Frontal cortex (tissue), 4 donors: ENCODE data around the gene HP1BP3. TPM values are rescaled to one million over a fixed set of nuclear protein-coding genes. Genes with fewer than 3 reads are reported as not detected.

ENCODE experiments used
- DNase-seq, 2 donors: peaks; one replicate each; pipeline ENCODE4 v3.0.0; 2012; ENCODE audit warnings: low spot score in 2 of 2
- FAIRE-seq: peaks from 2 replicates; lab custom pipeline; 2012; peaks lifted over from hg19 to GRCh38; lab: Jason Lieb, UNC
- total RNA-seq: library from RNA; depleted of rRNA; stranded (reverse); fragments of >200 nt; gene quantifications from one replicate; pipeline ENCODE4 v1.2.3, GENCODE V29; 2014
- donor health status: control.
- donor health status: control.
- donor health status: control.

HP1BP3 gene
- total RNA-seq, 1 donor from 2014 or later, result 423 TPM

DNA sequence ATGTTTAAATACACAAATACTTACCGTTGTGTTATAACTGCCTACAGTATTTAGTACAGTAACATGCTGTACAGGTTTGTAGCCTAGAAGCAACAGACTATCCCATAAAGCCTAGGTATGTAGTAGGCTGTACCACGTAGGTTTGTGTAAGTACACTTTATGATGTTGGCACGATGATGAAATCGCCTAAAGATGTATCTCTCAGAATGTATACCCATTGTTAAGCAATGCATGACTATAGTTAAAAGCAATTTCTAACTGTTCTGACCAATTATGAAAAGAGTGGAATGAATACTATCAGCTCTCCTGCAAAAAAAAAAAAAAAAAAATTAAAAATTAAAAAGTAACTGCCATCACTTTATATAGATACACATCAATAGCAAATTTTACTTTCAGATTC lies 11.4 kb downstream of the HP1BP3 start:
- FAIRE-seq (no peak), DNase-seq (no peak)

DNA sequence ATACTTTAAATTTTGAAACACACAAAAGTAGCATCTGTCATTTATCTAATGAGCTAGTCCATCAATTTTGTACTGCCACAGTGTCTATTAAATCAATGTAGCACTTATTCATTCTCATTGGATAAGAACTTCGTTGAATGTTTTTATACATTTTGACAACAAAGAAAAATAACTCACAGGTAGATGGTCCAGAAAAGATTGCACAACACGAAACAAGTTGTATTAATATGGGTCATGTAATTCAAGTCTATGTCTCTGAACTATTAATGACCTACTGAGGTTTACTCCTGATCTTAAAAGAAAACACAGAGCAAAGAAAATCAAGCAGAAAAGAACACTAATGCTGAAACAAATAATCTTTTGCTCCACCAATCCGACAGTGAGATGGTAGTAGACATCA lies 15.3 kb downstream of the HP1BP3 start:
- DNase-seq, result no peak
- FAIRE-seq, result no peak

DNA sequence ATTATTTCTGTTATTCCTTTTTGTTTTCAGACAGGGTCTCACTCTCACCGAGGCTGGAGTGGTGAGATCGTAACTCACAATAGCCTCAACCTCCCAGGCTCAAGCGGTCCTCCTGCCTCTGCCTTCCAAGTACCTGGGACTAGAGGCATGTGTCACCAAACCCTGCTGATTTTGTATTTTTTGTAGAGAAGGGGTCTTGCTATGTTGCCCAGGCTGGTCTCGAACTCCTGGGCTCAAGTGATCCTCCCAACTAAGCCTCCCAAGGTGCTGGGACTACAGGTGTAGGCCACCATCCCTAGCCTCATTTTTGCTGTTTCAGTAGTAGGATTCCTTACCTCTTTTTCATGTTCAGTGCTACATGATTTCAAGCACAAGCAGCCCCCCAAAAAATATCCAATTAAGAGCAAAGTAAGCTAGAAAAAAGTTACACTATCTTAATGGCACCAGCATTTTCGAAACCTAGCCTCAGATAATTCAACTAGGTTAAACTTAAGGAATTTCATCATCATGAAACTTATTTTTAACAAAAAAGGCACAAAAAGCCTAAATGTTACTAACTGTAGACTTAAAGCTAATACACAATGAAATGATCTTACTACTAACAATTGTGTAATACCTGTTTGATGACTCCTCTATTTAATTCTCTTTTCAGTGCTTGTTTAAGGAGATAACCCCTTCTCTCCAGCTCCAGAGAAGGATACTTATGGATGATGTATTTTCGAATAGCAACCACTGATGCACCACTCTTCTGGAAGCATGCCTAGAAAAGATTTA lies 16.6 kb downstream of the HP1BP3 start:
- FAIRE-seq, result no peak

DNA sequence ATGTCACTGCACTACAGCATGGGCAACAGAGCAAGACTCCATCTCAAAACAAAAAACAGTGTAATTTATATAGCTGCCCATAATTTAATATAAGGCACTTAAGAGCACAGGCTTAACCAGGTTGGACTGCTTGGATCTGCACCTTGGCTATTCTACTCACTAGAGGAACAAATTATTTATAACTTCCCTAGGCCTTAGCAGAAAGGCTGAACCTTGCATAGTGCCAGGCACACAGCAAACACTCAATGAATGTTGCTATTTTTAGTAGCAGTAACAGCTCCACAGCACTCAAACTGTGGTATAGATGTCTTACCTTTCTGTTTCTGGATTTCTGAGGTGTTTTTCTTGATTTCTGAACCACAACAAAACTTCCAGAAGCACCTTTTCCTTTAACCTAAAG lies 19.8 kb downstream of the HP1BP3 start:
- no peak for DNase-seq
- FAIRE-seq, result no peak

More for the DNA sequence above, 16.6 kb downstream of the HP1BP3 start:
- no peak for DNase-seq

DNA sequence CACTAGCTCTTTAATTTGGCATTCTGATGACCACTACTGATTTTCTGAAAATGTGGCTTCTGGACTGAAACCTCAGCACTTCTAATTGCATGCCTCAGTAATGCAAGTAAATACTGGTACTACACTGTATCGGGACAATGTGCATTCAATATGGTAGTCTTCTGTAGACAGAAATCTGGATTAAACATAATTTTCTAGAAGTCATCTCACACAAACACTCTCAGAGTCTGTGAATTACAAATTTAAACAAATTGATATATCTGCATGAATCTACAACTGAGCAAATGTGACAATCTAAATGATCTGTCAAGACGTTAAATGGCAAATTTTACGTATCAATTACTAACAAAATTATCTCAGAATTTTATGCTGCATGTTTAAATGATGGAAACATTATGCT lies 23.7 kb downstream of the HP1BP3 start:
- FAIRE-seq, result no peak
- DNase-seq, result no peak

DNA sequence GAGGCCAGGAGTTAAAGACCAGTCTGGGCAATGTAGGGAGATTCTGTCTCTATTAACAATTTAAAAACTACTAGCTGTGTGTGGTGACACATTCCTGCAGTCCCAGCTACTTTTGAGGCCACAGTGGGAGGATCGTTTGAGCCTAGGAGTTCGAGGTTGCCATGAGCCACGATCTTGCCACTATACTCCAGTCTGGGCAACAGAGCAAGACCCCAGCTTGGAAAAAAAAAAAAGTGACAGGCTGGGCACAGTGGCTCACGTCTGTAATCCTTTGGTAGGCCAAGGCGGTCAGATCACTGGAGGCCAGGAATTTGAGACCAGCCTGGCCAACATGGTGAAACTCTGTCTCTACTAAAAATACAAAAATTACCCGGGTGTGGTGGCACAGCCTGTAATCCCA lies 26.8 kb downstream of the HP1BP3 start:
- FAIRE-seq (no peak), DNase-seq (no peak)

DNA sequence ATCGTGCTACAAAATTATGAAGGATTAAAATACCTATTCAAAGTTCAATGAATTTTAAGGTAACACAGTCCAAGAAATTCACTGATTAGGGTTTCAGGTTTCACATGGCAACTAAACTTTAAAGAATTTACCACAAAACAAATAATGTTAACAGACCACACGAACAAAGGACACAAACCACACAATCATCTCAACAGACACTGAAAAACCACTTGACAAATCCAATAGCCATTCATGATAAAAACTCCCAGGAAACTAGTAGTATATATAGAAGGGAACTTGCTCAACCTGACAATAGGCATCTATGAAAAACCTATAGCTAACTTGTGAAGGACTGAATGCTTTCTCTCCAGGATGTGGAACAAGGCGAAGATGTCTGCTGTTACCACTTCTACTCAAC lies 33.5 kb downstream of the HP1BP3 start:
- DNase-seq, result no peak
- no peak for FAIRE-seq

DNA sequence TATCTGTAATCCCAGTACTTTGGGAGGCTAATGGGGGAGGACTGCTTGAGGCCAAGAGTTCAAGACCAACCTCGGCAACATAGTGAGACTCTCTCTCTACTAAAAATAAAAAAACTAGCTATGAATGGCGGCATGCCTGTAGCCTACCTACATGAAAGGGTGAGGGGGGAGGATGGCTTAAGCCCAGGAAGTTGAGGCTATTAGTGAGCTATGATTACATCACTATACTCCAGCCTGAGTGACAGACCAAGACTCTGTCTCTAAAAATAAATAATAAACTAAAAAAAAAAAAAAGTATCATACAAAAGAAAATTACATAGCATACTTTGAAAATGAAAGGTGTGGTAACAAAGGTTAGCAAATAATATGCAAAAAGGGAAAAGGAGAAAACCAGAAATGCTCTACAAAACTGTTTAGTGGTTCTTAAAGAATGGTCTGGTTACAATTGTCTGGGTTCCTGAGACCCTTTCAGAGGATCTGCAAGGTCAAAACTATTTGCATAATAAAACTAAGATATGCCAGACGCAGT lies 35.6 kb downstream of the HP1BP3 start:
- FAIRE-seq, result no peak

DNA sequence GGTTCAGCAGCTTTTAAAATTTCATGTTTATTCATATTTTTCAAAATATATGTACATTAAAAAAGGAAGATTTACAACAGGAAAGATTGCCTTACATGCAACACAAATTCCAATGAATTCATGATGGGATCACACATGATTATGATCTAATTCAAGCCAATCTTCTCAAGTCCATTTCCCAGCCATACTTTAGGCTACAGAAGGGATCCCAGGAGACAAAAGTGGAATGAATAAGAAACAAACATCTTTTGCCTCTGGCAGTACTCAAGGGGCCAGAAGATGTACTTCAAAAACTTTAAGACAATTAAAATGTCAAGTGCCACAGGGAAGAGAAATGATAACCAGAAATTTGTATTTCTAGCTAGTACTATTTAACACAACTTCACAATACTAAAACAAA lies 44.4 kb downstream of the HP1BP3 start:
- DNase-seq (no peak), FAIRE-seq (no peak)

More for the DNA sequence above, 35.6 kb downstream of the HP1BP3 start:
- no peak for DNase-seq

DNA sequence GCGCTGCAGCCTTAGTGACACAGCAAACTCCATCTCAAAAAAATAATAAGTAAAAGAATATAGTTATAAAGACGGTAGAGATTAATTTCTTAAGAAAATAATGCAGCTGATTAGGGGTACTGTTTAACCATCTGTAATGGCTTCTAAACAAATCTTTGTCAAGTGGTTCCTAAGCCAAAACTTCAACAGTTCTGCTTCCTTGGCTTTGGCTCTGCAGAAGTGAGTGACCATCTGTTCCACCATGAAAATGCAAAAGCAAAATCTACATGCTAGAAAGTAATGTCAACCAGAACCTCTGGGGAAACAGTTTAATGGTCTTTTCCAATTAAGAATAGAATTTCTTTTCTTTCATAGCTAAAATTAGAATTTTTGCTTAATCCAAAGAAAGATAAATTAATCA lies 46.3 kb downstream of the HP1BP3 start:
- no peak for FAIRE-seq

DNA sequence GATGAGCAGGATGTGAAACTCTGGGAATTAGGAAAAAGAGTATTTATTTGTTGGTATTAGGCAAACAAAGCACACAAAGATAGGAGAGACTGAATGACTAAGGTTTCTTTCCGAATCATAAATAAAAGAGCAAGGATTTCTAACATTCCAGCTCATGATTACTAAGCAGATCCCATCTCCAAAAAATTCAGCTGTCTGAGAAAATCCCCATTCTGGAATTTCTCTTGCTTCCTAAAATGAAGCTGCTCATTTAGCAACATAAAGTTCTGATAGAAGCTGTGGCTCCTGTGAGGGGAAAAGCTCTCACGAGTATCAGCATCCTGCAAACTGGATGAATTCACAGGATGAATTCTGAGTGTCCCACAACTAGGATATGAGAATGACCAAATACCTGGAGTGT lies 47.9 kb downstream of the HP1BP3 start:
- FAIRE-seq (no peak), DNase-seq (no peak)

More for the DNA sequence above, 46.3 kb downstream of the HP1BP3 start:
- no peak for DNase-seq

DNA sequence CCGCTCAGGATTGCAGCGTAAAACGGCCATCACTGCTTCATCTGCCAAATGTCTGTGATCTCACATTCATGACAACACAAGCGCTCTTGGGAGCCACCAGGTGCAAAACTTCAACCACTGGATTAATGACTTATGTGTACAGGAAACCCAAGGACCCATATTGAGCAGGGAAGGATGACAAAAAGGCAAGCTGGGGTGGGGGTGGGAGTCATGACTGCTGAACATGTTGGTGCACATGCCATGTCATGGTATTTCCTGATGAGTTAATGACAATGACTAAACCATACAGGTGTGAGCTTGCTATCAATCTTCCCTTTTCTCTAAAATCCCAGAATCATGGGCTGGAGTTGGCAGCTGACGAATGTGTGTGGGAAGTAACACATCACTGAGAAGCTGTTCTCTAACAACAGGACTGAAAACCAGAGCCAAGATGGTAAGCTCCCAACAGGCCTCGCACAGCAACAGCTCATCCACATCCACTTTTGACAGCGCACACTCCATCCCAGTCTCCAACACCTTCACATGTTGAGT lies 51.5 kb downstream of the HP1BP3 start:
- no peak for FAIRE-seq
- peak in 1 of 2 donors; percentile 16 for DNase-seq

DNA sequence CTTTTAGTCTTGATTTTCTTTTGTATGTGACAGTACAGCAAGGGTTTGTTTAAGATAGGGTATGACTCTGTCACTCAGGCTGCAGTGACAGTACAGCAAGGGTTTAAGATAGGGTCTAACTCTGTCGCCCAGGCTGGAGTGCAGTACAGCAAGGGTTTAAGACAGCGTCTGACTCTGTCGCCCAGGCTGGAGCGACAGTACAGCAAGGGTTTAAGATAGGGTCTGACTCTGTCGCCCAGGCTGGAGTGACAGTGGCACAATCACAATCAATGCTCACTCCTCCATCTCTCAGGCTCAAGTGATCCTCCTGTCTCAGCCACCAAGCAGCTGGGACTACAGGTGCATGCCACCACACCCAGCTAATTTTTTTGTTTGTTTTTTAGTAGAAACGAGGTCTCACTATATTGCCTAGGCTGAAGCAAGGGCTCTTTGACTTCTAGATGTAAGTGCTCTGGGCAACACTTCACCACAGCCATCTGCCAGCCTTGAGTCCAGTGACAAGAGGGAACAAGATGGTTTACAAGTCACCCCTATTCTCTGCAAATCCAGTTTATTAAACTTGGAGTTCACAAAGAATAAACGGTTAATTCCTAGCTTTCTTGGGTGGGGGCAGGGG lies 53.6 kb downstream of the HP1BP3 start:
- no peak for FAIRE-seq
- DNase-seq, result no peak

DNA sequence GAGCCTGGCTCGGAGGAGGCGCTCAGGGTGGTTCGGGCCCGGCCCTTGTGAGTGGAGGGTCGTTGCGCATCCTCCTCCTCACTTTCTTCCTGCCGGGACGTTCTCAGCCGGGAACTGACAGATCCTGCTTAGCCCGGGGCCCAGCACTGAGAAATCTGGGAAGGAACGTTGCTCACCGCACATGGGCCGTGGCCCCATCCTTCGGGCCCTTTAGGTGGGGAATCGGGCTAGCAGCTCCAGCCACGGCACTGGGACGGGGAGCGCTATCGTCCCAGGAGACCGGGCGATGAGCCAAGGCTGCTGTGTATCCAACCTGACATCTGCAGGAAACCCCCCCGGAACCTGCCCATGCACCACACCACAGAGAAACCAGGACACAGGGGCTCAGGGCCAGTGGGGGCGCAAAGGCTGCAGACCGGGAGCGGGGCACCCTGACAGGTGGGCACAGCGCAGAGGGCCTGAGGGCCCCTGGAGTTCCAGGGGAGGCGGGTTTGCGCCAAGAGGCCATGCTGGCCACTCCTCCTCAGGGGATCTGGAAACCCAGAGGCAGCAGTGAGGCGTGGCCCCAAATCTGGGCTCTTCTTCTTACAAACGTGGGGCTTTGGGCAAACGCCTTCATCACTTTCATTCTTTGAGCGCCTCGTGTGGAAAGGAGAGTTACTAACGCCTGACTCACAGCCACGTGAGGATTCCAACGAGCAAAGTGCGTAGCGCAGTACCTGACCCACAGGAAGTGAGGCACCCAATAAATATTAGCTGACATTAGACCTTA lies 54.3 kb downstream of the HP1BP3 start, which contains the start of gene SH2D5:
Gene SH2D5 (minus strand): TSS at position 116 of the 772 bp plus-strand sequence. CDS start 4,659 bp downstream, outside the sequence.
- DNase-seq (peak; percentile 57 to 79), FAIRE-seq (no peak)

DNA sequence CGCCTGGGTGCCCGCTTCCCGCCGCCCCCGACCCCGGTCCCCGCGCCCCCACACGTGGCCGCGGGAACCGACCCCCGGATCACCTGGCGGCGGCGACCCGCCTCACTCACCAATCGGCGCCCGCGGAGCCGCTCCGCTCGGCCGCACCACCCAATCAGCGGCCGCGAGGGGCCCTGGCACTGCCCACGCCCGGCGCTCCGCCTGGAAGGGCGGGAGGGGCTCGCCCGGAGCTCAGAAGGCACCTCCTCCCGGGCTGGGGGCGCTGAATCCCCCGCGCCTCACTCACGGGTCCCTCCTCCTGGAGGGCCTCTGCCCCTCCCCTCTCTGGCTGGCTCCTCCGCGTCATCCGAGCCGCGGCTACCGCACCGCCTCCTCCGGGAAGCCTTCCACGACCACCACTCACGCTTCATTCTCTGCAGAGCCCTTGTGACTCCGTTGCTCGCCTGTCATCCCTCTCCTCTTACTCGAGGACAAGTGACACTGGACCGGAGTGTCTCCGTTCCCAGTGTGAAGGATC lies 55.0 kb downstream of the HP1BP3 start:
- DNase-seq (peak; percentile 75 to 81), FAIRE-seq (no peak)

DNA sequence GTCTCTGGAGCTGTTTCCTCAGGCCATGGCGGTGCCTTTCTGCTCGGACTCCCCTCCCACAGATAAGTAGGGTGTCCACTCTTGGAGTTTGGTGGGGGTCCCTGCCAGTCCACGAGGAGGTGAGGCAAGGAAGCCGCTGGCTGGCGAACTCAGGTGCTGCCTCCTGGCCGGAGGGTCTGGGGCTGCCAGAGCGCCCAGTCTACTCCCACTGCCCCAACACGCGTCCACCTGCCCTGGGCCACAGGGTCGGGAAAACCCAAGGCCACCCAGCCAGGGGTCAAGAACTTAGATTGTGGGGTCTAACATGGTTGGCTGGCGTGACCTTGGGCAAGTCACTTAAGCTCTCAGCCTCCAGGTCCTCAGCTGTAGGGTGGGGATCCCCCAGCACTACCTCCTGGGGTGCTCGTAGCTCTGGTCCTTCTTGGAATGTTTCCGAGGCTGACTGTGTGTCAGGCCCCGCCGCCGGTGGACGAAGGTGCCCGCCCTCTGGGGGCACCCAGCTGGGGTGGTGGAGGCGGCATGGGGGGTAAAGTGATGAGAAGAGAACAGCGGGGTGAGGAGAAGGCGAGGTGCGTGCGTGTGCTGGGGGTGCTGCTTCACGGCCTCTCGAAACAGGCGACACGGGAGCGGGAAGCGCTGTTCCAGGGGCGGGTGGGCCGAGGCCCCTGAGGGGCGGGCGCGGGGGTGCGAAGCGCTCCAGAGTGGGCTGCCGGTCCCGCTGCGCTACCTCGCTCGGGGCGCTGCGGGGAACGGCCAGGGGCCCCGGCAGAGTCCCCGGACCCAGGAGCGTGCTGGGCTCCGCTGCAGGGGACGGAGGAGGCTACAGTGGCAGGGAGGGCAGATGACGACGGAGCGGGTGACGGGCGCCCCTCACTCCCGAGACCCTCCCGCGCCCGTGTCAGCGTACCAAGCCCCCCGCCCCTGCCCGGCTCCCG lies 55.8 kb downstream of the HP1BP3 start:
- FAIRE-seq (no peak), DNase-seq (peak; percentile 36 to 42)

DNA sequence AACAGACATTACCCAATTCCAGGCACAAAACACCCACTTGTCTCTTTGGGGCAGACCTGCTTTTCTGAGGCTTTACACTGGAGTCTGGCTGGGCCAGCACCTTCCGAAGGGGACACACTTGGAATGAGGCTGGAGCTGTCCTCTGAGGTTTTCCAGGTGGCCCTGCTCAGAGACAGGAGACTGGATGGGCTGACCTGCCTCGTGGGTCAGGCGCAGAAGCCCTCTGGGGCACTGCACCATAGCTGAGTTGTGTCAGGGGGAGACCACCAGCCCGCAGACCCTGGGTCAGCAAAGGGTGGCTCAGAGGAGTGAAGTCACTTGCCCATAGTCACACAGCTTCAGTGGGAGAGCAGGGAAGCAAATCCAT lies 56.4 kb downstream of the HP1BP3 start:
- FAIRE-seq (no peak), DNase-seq (peak in 1 of 2 donors; percentile 33)

DNA sequence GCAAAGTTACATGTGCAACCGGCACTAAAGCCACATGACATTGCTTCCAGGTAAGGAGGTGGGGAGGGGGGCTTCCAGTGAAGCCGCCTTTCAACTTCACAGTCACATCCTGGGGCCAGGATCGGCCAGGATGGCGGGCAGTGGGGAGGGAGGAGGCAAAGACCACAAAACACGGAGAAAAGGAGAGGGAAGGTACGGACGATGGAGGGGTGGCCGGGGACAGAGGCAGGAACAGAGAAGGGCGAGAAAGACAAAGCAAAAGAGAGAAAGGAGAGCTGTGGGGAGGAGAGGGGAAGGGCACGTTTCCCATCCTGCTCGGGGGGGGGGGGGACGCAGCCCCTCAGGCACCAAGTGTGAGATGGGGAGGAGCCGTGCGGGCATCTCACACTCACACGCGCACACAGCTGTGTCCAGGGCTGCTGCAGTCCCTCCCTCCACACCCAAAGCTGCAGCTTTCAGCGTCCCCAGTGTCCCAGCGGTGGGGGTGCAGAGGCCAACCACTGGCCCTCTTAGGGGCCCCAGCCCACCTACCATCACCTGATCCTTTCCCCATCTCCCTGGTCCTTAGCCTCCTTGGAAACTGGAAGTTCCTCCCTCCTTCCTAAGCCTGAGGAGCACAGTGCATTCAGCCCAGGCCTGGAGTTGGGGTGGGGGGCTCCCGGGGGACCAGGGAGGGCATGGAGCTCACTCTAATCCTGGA lies 57.0 kb downstream of the HP1BP3 start:
- no peak for FAIRE-seq
- DNase-seq, result peak; percentile 12
